GM21390 (cell line): Measurements from ENCODE around the gene NR4A1.
"Not testable (repeated sequence)": the region's sequence is repeated elsewhere in the genome, so short reads cannot be mapped to it uniquely, and the experiment has no call there.

ENCODE experiments used
- ATAC-seq: cut with Tn5 transposase; IDR thresholded peaks from one replicate; pipeline ENCODE4 v1.9.1; 2021; ENCODE audit not compliant: unreplicated experiment

The NR4A1 gene

GRCh38 chr12:52091061-52091460 is 39.8 kb downstream of the NR4A1 start:
- no peak for ATAC-seq

GRCh38 chr12:52091869-52092268 is 40.6 kb downstream of the NR4A1 start:
- no peak for ATAC-seq

GRCh38 chr12:52093346-52093745 is 42.1 kb downstream of the NR4A1 start:
- no peak for ATAC-seq

- no peak for ATAC-seq
Observed at GRCh38 chr12:52096332-52097044, 45.2 kb downstream of the NR4A1 start.

GRCh38 chr12:52097045-52097666 is 45.9 kb downstream of the NR4A1 start:
- ATAC-seq, result no peak

GRCh38 chr12:52104431-52105089 is 53.3 kb downstream of the NR4A1 start:
- ATAC-seq, result not testable (repeated sequence)
